Brain microvascular endothelial cell (primary cell): ENCODE results near the gene RIPK3.

Source experiments
- DNase-seq: peaks from one replicate; pipeline ENCODE4 v3.0.0-alpha.2; 2020
- H3K27ac ChIP-seq: fragments of 250-450 bp; sonication (Bioruptor Pico); 2 replicates; pipeline ENCODE4 v1.5.1; 2020; ENCODE audit warnings: mild to moderate bottlenecking, moderate library complexity
- H3K27me3 ChIP-seq: fragments of 250-450 bp; sonication (Bioruptor Pico); replicated peaks from 2 replicates; pipeline ENCODE4 v1.5.1; 2020; ENCODE audit warnings: mild to moderate bottlenecking
- H3K36me3 ChIP-seq: fragments of 250-450 bp; sonication (Bioruptor Pico); replicated peaks from 2 replicates; pipeline ENCODE4 v1.5.1; 2020; ENCODE audit warnings: mild to moderate bottlenecking
- H3K4me3 ChIP-seq: 2 replicates; pipeline ENCODE4 v1.5.1; 2011; ENCODE audit warnings: low read depth, mild to moderate bottlenecking, control low read depth, low read length, moderate library complexity
- CTCF ChIP-seq: IDR thresholded peaks from 2 replicates; pipeline ENCODE4 v1.5.1; 2011; ENCODE audit warnings: low read depth, mild to moderate bottlenecking, moderate library complexity, low read length, control low read depth, inconsistent platforms; ENCODE audit errors: missing control alignments
- in situ Hi-C: cut with HindIII; loops from 2 replicates; pipeline ENCODE4 v1.10.0; 2017; ENCODE audit warnings: low sequenced_read_pairs, low pct_ligation_motif_present

The RIPK3 gene

GRCh38 chr14:24343795-24344660, 4.2 kb upstream of the RIPK3 start:
- no peak for TF ChIP-seq CTCF
- Histone ChIP-seq H3K4me3 (no peak overlapping the region), H3K27me3 (peaks cover 10% of the 10 kb centered on the region), H3K27ac (no peak overlapping the region), H3K36me3 (no peaks in the 10 kb centered on the region)
- DNase-seq: no peak
- in situ Hi-C loops: no loop called here

GRCh38 chr14:24342889-24343288, 3.1 kb upstream of the RIPK3 start:
- H3K27me3 ChIP-seq: peaks cover 11% of the 10 kb centered on the region
- no peak overlapping the region for H3K27ac ChIP-seq
- H3K36me3 ChIP-seq: no peaks in the 10 kb centered on the region
- DNase-seq: no peak
- no peak for TF ChIP-seq CTCF
- in situ Hi-C loops: no loop called here
- no peak overlapping the region for H3K4me3 ChIP-seq

- no peak for DNase-seq
- TF ChIP-seq CTCF: no peak
- no peaks in the 10 kb centered on the region for H3K36me3 ChIP-seq
- peaks cover 11% of the 10 kb centered on the region for H3K27me3 ChIP-seq
- in situ Hi-C loops: no loop called here
- H3K27ac ChIP-seq: no peak overlapping the region
- no peak overlapping the region for H3K4me3 ChIP-seq
Observed at GRCh38 chr14:24340606-24341005, 815 bp upstream of the RIPK3 start.

- no peak for DNase-seq
- TF ChIP-seq CTCF: no peak
- Histone ChIP-seq H3K4me3 (no peak overlapping the region), H3K27ac (no peak overlapping the region), H3K27me3 (peaks cover 11% of the 10 kb centered on the region), H3K36me3 (no peaks in the 10 kb centered on the region)
- in situ Hi-C loops: loop anchor here (10.0 kb wide), 1 partner anchor 96 kb away; no protein-coding TSS in a partner anchor
Observed at GRCh38 chr14:24338843-24339242, 948 bp downstream of the RIPK3 start.

GRCh38 chr14:24337824-24338175, 2.0 kb downstream of the RIPK3 start:
- no peak overlapping the region for H3K4me3 ChIP-seq
- in situ Hi-C loops: loop anchor here (10.0 kb wide), 1 partner anchor 97 kb away; no protein-coding TSS in a partner anchor
- DNase-seq: no peak
- H3K27ac ChIP-seq: no peak overlapping the region
- TF ChIP-seq CTCF: no peak
- peaks cover 11% of the 10 kb centered on the region for H3K27me3 ChIP-seq
- H3K36me3 ChIP-seq: no peaks in the 10 kb centered on the region
